ENCODE measurements around the gene CRKL.
"Not testable (repeated sequence)": the region's sequence is repeated elsewhere in the genome, so short reads cannot be mapped to it uniquely, and the experiment has no call there.

The CRKL gene

DNA sequence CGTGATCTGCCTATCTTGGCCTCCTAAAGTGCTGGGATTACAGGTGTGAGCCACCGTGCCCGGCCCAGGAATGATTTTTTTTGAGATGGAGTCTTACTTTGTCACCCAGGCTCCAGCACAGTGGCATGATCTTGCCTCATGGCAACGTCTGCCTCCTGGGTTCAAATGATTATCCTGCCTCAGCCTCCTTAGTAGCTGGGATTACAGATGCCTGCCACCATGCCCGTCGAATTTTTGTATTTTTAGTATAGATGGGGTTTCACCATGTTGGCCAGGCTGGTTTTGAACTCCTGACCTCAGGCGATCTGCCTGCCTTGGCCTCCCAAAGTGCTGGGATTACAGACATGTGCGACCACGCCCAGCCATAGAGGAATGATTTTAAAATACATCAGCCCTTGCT is 17.8 kb downstream of the CRKL start:
- not testable (repeated sequence) for DNase-seq (ENCODE audit: low read depth)

DNA sequence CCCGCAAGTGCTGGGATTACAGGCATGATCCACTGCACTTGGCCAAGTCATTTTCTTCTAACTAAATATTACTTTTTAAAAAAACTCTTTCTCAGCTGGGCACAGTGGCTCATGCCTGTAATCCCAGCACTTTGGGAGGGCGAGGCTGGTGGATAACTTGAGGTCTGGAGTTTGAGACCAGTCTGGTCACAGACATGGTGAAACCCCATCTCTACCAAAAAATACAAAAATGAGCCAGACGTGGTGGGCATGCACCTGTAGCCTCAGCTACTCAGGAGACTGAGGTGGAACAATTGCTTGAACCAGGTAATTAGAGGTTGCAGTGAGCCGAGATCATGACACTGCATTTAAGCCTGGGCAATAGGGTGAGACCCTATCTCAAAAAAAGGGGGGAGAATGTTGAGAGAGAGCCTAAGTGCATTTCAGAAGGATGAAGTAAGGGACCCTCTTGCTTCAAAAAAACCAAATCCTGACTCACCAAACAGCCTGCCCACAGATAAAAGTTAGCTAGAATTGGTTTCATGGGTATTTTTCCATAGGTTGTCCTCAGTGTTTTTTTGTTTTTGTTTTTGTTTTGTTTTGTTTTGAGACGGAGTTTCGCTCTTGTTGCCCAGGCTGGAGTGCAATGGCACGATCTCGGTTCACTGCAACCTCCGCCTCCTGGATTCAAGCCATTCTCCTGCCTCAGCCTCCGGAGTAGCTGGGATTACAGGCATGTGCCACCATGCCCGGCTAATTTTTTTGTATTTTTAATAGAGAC is 18.8 kb downstream of the CRKL start:
- not testable (repeated sequence) for DNase-seq (ENCODE audit: low read depth)

DNA sequence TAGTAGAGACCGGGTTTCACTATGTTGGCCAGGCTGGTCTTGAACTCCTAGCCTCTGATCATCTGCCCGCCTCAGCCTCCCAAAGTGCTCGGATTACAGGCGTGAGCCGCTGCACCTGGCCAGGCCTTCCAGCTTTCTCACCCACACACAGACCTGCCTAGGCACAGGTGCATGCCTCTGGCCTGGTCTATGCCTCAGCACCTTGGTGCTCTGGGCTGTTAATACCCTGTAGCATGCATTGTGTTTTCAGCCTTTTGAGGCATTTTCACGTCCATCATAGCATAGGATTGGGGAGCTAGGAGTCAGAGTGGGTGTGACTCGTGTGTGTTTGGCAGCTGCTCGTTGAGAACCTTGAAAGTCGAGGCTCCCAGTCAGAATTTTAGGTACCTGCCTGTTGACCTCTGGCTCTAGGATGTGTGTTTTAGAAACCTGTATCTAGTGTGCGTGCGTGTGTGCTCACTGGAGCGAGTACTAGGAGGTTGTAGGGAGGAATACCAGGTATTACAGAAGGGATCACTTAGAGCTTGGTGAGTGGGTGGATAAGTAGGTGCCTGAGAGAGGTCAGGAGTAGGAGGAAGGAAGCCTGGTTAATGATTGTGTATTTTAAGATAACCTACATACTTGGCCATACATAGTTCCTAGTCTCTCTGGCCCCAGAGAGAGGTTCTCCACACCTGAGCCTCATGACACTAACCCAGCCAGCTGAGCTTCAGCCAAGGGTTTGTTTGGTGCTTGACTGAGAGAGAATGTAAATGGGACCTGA is 20.0 kb downstream of the CRKL start:
- no peak for DNase-seq (ENCODE audit: low read depth)

DNA sequence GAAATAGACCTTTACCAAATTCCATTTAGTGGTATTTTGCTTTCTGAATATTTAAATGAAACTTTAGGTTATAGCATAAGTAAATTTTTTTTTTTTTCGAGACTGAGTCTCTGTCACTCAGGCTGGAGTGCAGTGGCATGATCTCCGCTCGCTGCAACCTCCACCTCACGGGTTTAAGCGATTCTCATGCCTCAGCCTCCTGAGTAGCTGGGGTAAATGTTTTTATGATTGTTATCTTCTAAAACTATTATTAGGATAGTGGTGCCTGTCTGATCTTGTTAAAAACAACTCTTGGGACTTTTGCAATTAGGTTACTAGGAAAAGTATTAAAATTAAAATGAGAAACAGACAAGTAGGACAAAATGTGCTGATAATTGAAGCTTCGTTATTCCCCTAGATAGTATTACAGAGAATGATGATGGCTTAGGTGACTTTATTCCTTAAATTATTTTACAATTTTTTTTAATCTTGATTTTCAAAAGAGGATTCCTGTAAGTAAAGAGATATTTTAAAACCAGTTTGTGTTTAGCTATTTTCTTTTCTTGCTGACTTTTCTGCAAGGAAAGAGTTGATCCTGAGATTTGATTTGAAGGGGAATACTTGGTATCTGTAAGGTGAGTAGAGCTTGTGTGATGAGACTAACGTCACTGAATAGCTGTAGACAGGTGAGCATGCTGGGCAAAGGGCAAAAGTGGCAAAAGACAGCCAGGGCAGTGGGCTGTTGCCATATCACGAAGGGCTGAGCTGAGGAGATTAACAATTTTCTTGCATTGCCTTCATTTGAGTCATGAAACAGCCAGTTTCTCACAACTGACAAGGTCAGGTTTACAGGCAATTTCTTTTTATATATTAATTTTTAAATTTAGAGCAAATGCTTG is 20.8 kb downstream of the CRKL start:
- no peak for DNase-seq (ENCODE audit: low read depth)

DNA sequence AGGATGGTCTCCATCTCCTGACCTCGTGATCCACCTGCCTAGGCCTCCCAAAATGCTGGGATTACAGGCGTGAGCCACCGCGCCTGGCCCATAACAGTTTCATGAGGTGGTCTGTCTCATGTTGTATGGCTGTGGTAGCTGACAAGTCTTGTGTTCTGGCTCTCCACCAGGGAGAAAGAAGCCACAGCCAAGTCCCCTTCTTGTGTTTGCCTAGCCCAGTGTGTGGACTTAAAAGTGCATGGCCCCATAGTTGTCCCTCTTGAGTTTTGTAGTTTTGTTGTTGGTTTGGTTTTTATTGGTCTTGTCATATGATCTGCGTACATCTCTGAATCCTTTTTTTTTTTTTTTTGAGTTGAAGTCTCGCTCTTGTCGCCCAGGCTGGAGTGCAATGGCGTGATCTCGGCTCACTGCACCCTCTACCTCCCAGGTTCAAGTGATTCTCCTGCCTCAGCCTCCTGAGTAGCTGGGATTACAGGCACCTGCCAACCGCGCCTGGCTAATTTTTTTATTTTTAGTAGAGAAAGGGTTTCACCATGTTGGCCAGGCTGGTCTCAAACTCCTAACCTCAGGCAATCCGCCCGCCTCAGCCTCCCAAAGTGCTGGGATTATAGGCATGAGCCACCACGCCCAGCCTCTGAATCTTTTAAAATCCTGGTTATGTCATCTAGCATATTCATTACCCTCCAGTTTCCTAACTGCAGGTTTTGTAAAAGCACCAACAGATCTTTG is 22.4 kb downstream of the CRKL start:
- not testable (repeated sequence) for DNase-seq (ENCODE audit: low read depth)

DNA sequence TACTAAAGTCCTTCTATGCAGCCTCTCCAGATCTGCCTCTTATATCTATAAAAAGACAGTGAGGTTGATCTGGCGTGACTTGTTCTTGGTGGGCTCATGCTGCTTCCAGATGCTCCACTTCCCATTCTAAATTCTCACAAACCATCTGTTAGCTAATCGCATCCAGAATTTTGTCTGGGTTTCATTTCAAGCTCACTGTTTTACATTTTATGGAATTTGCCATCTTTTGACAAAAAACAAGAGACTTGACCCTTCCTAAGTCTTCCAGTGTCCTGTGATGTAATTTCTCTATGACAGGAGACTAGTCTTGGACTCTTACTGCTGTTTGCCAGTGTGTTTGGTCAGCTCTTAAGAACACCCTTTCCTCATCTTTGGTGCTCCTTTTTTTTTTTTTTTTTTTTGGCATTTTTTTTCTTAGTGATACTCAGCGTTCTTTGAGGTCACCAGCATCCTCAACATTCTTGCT is 23.0 kb downstream of the CRKL start:
- DNase-seq (ENCODE audit: low read depth) = no peak

DNA sequence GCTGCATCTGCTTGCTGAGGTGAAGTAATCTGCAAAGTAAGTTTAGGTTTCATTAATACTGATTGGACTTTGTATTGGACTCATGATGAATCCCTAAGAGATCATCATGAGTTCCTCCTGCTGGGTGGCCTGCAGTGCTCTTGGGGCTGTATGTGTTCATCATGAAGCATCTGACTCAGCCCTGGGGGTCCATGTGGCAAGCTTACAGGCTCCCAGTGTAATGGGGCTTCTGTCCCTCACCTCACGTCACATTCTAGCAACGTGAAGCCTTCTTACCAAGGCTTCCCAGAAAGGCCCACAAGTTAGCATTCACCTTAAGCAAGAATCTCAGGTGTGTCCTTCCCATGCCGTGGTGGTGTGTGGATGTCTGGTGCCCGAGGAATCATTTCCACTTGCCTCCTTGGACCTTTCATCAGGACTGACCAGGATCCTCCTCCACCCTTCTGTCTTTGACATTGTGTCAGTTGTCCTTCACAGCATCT is 23.7 kb downstream of the CRKL start:
- DNase-seq (ENCODE audit: low read depth) = no peak

DNA sequence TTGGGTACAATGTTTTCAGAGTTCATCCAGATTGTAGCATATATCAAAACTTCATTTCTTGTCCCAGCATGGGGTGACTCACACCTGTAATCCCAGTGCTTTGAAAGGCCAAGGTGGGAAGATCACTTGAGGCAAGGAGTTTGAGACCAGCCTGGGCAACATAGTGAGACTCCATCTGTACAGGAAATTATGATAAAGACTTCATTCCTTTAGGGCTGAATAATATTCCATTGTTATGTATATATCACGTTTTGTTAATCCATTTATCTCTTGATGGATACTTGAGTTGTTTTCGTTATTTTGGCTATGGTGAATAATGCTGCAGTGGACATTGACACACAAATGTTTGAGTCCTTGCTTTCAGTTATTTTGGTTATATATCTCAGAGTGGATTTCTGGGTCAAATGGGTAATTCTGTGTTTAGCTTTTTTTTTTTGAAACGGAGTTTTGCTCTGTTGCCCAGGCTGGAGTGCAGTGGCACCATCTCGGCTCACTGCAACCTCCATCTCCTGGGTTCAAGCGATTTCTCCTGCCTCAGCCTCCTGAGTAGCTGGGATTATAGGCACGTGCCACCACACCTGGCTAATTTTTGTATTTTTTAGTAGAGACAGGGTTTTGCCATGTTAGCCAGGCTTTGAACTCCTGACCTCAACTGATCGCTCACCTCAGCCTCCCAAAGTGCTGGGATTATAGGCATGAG is 25.1 kb downstream of the CRKL start:
- not testable (repeated sequence) for DNase-seq (ENCODE audit: low read depth)

DNA sequence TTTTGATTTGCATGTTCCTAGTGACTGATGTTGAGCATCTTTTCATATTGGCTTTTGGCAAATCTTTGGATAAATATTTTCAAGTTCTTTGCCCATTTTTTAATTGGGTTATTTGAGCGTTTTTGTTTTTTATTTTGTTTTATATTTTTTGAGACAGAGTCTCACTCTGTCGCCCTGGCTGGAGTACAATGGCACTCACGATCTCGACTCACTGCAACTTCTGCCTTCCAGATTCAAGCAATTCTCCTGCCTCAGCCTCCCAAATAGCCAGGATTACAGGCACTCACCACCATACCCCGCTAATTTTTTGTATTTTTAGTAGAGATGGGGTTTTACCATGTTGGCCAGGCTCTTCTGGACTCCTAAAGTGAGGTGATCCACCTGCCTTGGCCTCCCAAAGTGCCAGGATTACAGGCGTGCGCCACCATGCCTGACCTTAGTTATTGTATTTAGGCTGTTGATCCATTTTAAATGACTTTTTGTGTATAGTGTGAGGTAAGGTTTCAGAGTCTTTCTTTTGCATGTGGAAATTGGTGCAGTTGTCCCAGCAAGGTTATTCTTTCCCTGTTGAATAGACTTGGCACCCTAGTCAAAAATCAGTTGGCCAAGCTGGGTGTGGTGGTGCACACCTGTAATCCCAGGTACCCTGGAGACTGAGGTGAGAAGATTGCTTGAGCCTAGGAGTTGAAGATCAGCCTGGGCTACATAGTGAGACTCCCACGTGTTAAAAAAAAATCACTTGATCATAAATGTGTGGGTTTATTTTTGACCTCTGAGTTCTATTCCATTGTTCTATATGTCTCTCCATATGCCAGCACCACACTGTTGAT is 26.1 kb downstream of the CRKL start:
- no peak for DNase-seq (ENCODE audit: low read depth)

DNA sequence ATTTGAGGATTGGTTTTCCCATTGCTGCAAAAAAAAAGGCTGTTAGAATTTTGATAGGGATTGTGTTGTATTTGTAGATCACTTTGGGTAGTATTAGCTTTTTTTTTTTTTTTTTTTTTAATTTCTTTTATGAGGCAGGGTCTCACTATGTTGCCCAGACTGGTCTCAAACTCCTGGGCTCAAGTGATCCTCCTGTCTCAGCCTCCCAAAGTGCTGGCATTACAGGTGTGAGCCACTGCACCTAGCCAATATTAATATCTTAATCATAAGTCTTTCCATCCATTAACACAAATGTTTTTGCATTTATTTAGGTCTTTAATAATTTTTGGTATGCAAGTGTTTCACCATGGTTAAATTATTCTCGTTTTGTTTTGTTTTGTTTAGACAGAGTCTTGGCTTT is 26.8 kb downstream of the CRKL start:
- DNase-seq (ENCODE audit: low read depth) = no peak

DNA sequence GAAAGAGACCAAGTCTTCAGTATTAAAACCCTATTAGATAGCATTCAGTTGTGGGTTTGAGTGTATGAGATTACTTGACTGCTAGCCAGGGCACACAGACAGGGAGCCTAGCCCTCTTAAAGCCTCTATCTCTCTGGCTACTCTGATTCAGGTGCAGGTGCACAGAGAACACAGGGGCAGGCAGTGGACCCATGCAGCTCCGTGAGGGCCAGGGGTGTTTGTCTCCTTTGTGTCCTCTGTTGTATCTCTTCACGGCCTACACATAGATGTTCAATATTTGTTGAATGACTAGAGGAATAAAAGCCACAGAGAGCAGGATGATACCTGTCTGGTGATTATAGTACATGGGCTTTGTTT is 28.3 kb downstream of the CRKL start:
- DNase-seq (ENCODE audit: low read depth) = no peak

DNA sequence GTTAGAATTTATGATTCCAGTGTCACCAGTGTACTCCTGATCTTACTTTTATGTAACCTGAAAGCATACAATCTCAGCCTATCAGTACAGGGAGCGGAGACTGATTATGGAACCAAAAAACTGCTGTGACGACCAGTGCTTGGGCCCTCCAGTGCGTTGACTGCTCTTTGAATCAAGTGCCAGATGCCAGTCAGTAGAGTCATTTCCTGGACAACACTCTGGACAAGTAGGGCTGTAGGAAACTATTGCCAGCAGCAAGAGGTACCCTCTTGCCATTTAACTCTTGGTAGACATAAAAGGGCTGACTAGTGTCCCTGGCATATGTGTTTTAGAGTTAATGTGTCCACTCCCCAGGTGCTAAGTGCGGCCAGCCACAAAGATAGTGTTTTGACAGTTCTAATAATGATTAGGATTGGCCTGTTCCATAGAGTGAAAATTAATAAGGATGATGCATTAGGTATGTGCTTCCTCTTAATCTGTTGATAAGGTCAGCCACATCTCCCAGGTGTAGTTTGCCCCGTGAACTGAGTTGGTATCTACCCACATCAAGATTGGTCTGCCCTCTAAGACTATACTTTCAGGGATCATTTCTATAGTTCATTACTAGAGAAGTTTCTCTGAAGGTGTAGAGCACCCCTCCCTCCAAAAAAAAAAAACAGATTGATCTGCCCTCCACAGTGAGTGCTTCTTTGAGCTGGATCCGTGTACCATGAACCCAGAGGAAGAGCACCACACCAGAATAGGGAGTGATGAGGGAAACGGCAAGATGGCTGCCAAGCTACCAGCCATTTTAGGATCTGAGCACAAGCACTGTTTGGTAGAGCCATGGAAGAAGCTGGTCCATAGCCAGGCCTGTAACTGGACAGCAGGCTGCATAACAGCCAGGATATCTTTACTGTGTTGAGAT is 29.1 kb downstream of the CRKL start:
- no peak for DNase-seq (ENCODE audit: low read depth)

DNA sequence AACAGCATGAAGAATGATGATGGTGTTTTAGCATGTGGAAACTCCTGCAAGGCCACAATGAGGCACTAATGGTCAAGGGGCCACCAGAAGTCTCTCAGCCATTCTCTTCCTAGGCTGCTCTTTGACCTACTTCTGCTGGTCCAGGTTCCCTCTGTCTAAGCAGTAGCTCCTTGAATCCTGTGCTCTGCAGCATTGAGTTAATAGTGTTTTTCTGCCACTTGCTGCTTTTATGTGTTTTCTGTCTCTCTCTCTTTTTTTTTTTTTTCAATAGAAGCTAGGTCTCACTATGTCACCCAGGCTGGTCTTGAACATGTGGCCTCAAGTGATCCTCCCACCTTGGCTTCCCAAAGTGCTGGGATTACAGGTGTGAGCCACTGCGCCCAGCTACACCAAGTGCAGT is 29.8 kb downstream of the CRKL start:
- DNase-seq (ENCODE audit: low read depth) = no peak

DNA sequence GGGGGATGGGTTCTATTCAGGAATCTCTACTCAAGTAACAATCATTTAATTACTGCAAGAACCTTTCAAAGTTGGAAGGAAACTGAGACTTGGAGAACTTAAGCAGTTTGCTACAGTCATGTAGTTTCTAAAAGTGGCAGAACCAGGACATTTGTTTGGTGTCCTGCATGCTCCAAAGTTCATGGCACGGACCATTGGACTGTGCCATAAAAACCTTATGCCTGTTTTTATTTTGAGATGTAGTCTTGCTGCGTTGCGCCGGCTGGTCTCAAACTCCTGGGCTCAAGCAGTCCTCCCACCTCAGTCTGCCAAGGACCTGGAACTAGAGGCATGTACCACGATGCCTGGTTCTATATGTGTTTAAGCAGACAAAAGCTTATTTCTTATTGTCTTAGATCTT is 31.2 kb downstream of the CRKL start:
- no peak for DNase-seq (ENCODE audit: low read depth)

DNA sequence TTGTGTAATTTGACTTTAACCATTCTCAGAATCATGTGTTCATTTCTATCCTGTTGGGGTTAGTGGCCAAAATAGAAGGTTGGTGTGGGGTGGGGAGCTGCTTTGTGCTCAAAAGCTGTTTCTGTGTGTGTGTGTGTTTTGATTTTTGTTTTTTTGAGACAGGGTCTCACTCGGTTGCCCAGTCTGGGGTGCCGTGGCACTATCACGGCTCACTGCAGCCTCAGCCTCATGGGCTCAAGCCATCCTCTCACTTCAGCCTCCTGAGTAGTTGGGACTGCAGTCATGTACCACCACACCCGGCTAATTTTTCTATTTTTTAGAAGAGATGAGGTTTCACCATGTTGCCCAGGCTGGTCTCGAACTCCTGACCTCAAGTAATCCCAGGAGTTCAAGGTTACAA is 31.8 kb downstream of the CRKL start:
- no peak for DNase-seq (ENCODE audit: low read depth)

DNA sequence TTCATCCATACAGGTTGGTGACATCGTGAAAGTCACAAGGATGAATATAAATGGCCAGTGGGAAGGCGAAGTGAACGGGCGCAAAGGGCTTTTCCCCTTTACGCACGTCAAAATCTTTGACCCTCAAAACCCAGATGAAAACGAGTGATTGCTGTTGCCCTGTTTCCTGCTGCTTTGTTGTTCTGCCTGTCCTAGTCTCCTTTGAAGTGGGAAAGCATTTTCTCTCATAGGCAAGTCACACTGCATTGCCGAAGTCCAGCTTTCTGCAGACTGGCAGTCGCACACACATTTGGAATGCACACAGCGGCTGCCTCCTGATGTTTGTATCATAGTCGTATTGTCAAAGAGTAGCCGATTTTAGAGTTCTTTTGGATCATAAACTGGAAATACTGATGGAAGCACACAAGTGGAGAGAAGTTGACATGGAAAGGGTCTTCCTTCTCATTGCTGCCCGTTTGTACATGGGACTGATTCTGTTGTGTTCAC is 32.5 kb downstream of the CRKL start:
- no peak for DNase-seq (ENCODE audit: low read depth)

DNA sequence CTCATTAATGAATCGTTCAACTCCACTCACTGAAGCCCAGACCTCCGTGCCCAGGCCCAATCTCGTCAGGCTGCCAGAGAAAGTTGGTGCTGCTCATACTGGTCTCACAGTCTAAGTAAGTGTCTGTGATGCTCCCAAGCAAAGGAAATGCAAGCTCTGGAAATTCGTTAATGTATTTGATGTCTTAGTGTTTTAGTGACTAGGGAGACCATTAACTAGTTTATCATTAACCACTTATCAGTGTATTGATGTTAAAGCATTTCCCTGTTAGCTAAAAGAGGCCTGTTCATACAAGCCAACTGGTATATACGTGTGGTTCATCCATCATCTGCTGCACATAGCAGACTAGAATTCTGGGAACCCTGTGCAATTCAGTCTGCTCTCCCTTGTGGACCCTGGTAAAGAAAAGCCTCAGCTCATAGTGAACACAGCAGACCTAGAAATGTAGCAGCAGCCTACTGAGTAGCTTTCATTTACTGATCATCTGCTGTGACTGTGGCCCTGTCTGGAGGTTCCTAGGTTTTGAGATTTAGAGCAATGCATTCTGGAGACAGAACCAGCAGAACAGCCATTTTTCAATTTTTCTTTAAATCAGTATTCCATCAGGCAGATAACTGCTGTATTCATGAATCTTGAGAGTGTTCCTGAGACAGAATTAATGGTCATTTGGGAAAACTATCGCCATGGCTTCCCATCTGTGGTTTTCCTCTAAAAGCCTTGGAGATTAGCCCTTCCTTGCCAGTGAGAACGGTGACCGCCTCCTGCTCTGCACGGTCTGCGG is 34.1 kb downstream of the CRKL start:
- DNase-seq (ENCODE audit: low read depth) = no peak

DNA sequence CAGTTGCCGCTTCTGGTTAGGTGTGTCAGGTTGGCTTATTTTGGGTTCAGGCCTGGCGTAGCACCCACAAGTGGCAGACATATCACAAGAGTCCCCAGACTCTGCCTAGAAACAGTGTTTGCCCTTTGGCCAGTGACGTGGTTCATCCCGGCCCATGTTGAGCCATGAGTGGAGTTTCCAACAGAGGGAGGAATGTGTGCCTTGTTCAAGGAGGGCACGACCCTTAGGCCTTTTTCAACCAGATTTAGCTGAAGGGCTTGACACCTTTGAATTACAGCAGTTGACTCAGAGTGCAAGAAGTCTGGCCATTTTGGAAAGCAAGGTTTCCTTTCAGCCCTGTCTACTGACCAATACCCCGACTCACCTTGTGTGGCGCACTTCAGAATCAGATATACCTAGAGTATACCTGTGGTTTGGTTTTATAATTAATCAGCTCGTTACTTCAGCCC is 34.7 kb downstream of the CRKL start:
- no peak for DNase-seq (ENCODE audit: low read depth)

All from activated T-cell treated with anti-CD3 and anti-CD28 coated beads for 1 hour (primary cell).